ENCODE data around the gene PTGDR2.

Gene PTGDR2

DNA sequence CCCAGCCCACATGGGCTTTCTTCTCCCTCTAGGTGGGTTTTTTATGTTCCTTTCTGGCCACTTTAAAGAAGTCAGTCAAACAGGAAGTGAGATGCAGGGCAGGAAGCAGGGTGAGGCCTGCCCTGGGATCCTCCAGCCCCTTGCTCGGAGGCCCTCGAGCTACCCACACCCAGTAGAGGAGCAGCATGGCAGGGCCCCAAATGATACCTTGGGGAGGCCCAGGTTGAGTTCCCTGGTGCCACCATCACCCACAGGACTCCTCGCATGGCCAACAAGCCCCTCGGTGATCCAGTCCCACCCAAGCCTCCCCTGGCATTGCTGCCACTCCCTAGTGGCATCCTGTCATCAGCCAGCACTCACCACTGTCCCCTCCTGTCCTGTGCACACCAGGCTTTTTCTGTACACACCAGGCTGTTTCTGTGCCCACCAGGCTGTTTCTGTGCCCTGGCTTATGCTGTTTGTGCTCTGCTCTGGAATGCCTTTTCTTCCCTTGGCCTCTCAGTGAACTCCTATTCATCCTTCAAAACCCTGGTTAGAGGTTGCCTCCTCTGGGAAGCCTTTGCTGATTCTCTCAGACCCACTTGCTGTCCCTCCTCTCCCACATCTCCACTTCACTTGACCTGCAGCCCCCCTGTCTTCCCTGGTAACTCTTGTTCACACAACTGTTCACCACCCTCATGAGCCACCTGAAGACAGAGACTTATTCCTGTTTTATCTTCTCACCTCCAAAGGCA, 3.1 kb upstream of the PTGDR2 start:
- FAIRE-seq: no peak

DNA sequence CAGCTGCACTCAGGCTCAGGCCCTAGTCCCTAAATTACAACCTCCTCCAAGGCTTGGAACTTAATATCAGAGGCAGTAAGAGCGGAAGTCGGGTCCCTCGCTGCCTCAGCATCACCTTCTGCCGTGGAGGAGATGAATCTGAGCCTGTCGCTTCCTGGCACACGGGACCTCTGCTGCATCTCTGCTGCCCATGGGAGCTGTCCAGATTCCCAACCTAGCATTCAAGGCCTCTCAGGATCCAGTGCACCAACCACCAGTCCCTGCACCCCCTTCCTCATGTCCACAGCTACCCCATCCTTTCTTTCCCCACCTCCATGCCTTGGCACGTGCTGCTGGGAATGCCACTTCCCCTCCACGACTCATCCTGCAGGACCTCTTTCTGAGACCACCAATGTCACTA, 2.5 kb upstream of the PTGDR2 start:
- FAIRE-seq: no peak

DNA sequence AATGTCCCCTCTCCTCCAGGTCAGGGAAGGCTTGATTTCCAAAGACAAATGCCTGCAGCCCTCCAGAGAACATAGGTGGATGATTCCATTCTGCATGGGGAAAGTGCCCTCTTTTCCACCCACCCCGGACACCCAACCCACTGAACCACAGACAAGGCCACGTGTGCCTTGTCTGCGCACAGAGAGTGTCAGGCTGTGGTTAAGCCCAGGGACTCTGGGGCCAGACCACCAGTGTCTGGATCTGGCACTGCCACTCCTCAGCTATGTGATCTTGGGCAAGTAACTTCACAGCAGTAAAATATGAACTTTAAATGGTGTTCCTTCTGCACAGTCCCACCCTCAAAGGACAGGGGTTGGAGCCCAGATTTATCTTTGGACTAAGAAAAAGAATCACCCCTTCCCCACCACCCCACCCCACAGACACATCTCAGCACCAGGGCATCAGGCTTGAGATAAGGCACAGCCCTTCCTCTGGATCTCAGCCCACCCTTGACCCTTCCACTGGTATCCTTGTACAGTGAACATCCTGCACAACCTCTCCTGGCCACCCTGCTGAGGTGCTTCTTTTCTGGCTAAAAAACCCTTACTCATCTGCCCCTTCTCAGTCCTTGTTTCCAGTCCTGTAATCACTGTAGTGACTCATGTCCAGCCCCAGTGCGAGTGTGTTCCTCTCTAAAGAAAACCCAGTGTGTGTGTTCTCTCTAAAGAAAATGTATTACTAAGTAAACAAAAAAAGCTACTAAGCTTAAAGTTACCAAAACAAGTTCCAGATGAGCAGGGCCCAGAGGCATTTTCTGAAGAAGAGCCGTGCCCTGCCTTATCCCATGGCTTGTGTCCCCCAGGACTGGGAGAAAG, 1.9 kb upstream of the PTGDR2 start:
- no peak for FAIRE-seq

DNA sequence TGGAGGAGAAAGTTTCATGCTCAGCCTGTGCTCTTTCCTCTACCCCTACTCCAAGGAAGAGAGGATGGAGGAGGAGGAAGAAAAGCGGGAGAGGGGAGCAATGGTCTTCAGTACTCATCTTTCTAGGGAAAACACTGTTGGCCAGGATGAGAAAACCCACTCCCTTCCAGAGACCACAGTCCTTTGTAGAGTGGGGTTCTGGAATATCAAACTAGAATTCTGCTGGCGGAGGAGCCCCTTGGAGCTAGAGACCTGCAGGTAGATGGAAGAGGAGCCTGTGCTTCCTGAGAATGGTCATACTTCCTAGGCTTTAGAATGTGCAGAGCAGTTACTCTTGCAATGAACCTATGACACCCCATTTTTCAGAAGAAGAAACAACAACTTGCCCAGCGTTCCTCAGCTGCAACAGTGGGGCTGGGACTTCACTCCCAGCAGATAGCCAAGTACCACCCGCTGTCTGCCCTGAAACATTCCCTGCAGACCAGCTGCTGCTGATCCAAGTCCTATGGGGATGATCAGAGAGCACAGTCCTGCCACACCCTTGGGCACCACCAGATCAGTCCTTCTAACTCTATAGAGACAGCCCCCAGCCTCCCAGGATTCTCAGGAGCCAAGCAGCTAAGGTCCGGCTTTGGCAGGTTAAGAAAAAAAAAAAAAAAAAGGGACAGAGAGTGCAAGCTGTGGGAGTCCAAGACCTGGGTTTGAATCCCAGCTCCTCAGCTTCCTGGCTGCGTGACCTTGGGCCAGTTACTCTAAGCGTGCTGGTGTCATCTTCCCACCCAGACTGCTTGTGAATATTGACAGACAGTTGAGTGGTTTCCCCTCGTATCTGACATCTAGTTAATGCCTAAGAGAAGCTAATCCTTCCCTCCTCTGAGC, 664 bp downstream of the PTGDR2 start:
- no peak for FAIRE-seq

DNA sequence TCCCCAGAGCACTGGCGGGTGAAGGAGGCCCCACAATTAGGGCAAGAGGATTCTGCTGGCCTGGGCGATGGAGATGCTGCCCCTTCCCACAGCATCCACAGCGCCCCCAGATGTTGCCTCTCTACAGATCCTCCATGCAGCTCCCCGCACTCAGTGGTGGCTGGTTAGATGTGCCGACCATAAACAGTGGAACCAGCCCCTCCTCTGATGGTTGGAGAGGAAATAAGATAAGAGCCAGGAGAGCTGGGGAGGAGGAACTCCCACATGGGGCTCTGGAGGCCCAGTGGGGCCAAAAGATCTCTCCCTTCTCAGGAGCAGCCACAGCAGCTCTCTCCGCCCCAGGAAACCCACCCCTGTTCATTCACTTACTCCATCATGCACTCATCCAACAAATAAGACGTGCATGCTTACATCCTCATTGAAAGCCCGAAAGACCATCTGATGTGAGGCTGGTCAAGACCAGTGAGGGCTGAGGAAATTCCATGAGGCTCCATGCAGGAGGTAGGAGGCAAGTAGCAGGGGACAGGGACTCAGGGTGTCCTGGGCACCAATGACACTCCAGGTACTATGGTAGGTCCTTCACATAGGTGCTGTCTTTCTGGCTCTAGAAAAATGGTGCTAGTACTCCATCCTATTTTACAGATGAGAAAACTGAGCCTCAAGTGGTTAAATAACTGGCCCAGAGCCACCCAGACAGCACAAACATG, 1.5 kb downstream of the PTGDR2 start:
- no peak for FAIRE-seq

DNA sequence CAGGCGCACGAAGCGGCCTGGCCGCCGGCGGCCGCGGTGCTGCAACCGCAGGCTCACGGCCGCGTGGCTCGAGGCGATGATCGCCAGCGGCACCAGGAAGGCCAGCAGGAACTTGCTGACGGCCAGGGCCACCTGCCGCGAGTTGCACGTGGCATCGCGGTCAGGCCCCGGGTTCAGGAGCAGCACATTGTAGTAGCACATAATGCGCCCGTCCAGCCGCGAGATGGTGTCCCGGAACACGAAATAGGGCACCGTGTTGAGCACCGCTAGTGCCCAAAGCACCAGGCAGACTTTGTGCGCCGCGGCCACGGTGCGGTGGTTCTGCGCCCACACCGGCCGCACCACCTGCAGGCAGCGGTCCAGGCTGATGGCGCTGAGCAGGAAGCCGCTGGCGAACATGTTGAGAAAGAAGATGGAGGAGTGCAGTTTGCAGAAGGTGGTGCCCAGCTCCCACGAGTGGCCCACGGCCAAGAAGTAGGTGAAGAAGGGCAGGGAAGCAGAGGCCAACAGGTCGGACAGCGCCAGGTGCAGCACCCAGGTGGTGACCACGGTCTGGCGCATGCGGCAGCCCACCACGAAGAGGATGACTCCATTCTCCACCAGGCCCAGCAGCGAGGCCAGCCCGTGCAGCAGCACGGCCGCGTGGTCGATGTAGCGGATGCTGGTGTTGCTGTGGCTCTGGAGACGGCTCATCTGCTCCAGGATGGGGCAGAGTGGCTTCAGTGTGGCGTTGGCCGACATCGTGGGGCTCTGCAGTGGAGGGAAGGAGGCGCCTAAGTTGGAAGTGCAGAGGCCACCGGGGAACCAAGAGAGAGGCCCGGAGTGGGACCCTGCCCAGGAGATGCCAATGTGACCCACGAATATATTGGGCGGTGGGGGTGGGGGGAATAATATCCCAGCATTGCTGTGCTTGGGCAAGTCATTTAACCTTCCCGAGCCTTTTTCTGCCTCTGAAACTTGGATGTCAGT, 2.5 kb downstream of the PTGDR2 start:
- FAIRE-seq: no peak

DNA sequence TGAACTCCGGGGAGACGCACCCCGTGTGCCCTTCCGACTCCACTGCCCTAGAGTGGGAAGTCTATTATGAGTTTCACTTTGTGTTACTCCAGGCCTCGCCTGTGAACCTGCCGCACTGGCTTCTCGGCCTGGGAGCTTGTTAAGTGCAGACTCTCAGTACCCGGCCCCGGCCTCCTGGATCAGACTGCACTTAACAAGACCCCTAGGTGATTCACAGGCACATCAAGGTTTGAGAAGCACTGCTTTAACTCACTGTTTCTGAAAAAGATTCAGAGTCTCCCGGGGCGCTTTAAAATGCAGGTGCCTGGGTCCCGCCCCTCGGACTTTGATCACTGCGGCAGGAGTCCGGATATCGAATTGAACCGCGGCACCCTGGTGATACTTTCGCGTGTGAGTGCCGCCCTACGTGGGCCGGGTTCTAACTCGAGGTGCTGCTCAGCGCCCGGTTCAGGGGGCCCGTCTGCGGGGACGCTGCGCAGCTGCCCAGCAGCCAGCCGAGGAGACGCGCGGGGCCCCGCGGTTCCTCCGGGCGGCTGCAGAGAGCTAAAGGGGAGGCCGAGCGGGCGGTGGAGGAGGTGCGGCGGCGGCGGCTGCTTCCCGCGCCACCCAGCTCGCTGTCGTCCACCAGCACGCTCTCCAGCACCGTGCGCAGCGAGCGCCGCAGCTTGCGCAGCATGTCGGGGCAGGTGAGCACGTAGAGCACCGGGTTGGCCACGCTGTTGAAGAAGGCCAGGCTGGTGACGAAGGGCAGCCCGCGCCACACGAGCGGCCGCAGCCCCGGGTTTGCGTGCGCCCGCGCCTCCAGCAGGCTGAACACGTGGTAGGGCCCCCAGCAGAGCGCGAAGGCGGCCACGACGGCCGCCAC, 3.4 kb downstream of the PTGDR2 start:
- FAIRE-seq: no peak

DNA sequence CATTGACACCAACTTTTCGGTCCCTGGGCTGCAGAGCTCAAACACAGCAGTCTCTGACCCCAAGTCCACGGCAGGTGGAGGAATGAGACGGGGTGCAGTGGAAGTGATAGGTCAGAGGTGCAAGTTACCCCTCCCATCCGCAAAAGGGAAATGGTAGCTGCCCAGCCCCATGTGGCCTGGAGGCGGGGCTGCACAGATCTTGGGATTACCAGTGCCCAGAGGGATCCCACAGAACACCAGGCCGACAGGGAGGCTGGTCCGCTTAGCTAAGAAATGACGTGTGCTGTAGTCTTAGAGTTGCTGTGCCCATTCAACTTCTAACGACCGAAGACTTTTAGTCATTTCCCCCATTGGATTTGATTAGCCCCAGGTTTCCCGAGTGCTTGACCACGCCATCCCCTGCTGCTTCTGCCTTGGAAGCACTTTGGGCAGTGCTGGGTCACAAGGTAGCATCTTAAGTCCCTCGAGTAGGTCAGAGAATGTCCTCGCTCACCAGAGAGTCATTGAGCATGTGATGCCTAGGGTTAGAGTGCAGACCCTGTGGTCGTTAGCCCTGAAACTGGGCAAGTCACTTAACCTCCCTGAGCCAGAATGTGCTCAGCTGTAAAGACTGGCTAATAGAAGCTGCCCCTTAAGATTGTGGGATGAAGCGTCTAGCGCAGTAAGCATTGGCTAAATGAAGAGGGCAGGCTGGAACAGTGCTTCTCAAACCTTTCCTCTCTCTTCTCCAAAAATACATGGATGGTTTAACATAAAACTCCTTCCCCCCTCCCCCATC, 4.2 kb downstream of the PTGDR2 start:
- no peak for FAIRE-seq

DNA sequence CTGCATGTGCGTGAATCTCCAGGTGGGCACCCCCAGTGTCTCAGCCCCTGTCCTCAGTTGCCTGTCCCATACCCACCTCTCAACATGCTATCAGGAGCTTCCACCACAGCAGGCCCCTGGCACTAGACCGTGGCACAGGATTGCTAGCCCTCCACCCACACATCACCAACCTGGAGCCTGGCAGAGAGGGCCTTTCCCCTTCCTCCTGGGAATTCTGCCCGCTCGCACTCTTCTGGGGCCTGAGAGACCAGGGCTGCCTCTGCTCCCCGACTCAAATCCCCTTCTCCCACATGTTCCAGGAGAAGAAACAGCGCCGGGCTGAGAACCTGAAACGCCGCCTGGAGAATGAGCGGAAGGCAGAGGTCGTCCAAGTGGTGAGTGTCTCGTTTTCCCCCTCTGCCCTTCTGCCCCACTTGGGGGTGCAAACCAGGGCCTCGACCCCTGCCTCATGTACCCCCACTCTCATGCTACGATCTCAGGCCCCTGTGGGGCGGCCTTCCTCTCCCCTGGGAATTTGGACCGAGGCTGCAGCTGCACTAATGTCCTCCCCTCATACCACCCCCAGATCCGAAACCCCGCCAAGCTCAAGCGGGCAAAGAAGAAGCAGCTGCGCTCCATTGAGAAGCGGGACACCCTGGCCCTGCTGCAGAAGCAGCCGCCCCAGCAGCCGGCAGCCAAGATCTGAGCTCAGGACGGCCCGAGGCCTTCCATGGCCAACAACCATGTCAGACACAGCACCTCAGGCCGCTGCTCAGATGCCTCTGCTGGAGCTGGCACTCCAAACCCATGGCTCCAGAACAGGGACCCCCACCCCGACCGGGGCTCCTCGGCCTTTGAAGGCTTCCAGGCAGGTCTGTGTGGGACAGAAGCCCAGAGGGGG, 5.9 kb downstream of the PTGDR2 start:
- FAIRE-seq: no peak

DNA sequence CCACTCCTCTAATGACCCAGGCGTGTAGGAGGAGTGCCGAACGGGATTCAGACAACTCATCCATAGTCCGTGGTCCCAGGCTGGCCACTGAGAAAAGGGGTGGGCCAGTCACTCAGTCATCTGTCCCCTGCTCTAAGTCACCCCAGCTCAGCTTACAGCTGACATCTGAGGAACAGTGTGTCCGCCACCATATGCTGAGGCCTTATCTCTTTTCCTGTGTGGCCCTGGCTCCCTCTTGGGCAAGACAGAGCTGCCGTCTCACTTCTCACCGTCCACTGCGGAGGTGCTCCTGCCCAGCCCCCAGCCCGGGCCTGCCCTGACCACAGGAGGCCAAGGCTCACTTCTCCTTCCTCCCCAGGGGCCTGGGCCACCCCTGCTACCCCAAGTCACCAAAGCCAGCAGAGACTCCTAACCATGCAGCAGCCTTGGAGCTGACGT, 7.0 kb downstream of the PTGDR2 start:
- FAIRE-seq: no peak

DNA sequence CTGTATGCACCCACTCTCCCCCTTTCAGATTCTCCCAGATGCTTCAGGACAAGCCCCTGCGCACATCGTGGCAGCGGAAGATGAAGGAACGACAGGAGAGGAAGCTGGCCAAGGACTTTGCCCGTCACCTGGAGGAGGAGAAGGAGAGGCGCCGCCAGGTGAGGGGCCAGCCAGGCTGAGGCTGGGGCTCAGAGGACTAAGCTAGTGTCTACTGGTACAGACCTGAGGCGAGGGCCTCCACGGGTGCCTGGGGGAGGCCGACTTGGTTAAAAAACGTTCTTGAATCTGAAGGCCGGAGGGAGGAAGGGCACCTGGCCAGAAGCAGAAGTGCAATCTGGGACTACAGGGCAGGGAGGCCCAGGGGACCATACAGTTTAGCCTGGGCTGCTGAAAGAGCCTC, 7.9 kb downstream of the PTGDR2 start:
- no peak for FAIRE-seq

DNA sequence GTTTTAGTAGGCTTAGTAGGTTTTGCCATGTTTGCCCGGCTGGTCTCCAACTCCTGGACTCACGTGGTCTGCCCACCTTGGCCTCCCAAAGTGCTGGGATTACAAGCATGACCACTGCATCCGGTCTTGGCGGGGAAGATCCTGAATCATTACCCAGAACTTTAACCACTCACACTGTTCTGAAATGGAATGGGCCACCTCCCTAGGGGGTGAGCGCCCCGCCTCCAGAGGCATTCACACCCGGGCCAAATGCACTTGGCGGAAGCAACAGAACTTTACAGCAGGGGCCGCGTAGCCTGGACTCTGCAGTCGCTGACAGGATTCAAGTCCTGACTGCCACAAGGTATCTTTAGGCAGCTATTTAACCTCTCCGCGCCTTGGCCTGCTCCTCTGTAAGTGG, 8.5 kb downstream of the PTGDR2 start:
- no peak for FAIRE-seq

DNA sequence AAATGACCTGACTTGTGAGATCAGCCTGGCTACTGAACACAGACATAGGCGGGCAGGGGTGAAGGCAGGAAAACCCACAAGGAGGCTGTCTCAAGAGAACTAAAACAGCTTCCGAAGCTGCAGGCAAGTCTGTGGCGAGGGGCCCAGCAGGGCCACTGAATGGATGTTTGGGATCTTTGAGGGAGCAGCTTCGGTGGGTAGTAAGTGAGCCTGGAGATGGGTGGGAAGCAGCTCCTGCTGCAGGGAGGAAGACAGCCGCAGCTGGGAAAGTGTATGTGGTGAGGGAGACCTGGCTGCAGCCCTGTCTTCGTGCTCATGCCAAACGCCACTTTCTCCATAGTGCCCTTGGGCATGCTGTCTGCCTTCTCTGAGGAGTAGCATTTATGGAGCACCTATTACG, 10.4 kb downstream of the PTGDR2 start:
- no peak for FAIRE-seq

DNA sequence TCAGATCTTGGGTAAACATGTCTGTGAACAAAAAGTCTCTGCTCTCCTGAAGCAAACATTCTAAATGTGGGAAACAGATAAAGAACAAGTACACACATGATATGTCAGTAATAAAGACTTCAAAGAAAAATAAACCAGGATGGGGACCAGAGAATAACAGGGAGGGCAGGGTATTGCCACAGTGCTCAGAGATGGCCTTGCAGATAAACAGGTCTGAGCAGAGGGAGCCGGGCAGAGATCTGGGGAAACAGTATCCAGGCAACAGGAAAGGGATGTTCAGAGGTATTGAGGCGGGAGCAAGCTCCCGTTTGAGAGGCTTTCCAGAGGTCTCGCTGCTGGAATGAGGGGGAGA, 10.9 kb downstream of the PTGDR2 start:
- FAIRE-seq: no peak

DNA sequence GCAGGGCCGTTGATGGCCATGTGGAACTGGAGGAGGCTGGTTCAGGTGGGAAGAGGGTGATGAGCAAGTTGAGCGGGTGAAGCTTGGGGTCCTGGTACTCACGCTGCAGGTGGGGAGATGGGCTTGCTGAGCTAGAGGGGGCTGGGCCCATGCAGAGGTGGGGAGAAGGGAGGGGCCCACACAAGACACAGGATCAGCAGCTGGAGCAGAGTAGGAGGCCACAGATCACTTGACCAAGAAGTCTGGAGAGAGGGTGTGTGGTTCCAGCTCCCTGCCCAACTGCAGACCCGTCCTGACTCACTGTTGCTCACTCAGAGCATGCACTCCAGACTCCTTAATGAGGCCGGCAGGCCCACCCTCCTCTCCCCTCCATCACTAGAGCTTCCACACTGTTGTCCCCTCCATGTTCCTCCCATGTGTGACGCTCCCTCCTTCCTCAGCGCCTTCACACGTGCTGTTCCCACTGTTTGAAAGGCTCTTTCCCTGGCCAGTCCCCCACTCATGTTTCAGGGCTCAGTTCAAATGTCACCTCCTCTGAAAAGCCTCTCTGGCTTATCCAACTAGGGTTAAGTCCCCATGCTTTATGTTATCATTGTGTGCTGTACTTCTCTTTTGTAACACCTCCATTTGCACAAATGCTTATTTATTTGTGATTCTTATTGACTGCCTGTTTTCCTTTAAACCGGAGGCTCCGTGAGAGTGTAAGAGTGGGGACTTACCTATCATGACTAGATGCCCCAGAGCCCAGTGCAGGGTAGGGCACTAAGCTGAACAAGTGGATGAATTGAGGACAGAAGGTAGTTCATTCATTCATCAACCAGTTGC, 11.5 kb downstream of the PTGDR2 start:
- FAIRE-seq: no peak

DNA sequence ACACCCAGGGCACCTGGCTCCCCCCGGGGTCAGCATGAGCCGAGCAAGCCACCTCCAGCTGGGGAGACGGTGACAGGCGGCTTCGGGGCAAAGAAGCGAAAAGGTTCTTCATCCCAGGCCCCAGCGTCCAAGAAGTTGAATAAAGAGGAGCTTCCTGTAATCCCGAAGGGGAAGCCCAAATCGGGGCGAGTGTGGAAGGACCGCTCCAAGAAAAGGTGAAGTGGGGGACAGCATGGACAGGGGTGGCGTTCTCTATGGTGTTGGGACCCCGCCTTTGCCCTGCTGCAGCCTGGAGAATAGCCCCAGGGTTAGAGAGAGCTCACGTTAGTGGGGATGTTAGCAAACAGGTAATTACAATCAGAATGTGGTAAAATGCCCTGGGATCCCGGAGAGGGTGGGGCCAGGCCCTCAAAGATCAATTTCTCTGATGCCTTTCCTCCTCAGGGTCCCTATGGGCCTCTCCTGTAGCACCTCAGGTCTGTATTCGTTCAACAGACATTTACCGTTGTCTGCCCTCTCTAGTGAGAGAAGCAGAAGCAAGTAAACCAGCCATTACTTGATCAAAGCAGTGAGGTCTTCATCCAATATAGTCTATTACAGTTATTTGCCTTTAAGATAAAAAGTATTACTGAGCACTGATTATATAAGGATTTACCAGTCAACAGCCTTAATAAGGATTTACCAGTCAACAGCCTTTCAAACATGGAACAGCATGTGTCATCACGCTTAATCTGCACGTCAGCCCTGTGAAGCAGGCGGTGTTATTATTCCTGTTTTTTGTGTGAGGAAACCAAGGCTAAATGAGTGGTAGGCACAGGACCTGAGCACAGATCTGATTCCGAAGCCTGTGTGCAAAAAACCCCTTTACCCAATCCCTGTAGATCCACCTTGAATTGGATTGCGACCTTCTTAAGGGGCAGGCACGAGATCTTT, 12.8 kb downstream of the PTGDR2 start:
- no peak for FAIRE-seq
